Measurements from ENCODE around the gene FRMD5. TPM values are rescaled to one million over a fixed set of nuclear protein-coding genes. Genes with fewer than 3 reads are reported as not detected.
"Not testable (repeated sequence)": the region's sequence is repeated elsewhere in the genome, so short reads cannot be mapped to it uniquely, and the experiment has no call there.

FRMD5 gene
- total RNA-seq, 1 donor from 2014 or later = 9.9 TPM

DNA sequence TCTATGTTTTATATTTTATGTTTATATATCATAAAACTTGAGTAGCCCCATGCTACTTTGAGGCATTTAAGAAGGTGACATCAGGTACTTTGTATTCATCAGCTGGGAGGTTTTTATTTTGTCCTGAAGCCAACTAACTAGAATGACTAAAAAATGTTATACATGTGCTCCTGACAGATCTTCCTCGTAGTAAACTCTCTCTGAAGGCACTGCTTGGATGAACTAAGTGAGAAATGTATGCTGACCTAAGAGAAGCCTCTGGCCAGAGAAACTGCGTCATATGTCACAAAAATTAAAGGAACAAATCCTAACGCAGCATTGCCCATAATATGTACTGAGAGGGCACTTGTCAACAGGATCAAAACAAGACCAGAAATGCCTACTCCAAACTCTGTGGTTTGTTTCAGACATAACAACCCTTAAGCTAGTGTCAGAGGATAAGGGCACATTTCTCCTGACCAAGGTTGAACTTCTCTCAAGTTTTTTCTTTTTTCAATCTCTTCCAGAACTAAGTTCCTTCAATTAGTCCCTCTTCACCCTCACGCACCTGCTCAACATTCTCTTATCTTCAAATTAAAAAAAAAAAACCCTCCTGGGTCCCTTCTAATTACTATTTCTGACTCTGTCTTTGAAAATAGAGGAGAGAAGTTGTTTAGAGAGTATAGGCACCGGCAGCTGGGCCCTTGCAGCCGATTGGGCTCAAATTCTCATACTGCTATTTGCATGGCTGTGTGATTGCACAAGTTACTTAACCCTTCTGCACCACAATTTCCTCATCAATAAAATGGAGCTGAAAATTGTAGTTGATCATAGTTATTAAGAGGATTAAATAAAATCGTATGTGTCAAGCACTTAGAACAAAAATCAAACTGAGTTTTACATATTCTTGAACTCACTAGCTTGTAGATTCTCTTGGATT lies 159.0 kb downstream of the FRMD5 start:
- DNase-seq (ENCODE audit: low read depth) = no peak

DNA sequence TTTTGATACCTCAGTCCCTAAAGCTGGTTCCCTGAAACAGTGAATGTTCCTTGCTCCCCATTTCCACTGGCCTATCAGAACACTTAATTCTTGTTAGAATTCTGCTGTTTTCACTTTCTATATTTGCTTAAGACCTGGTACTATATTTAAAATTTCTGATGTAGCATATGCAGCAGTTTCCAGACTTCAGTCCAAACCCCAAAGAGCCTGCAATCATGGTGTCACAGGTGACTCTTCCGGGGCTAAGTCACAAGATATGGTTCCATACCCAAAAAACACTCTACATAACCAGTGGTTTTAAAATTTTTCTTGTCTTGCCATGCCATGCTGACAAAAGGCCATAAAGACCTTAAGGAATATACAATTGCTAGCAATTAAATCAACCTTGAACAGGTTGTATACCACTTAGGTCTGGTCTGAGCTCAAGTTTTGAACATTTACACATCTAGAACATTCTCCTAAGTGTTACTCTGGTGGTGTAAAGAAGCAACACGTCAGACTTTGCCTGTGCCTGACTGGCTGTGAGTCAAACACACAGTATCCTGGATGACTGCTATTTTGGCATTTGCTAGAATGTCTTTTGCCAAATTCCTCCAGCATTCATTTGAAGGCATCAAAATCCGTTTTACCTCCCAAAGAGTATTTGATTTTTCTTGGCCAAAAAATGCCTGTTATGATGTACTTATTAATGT lies 160.0 kb downstream of the FRMD5 start:
- DNase-seq (ENCODE audit: low read depth) = no peak
- no peaks in the 10 kb centered on the region for H3K27me3 ChIP-seq (ENCODE audit: control insufficient read depth, insufficient read depth, low read length)
- TF ChIP-seq, protein P1, sequence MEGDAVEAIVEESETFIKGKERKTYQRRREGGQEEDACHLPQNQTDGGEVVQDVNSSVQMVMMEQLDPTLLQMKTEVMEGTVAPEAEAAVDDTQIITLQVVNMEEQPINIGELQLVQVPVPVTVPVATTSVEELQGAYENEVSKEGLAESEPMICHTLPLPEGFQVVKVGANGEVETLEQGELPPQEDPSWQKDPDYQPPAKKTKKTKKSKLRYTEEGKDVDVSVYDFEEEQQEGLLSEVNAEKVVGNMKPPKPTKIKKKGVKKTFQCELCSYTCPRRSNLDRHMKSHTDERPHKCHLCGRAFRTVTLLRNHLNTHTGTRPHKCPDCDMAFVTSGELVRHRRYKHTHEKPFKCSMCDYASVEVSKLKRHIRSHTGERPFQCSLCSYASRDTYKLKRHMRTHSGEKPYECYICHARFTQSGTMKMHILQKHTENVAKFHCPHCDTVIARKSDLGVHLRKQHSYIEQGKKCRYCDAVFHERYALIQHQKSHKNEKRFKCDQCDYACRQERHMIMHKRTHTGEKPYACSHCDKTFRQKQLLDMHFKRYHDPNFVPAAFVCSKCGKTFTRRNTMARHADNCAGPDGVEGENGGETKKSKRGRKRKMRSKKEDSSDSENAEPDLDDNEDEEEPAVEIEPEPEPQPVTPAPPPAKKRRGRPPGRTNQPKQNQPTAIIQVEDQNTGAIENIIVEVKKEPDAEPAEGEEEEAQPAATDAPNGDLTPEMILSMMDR (IDR thresholded peaks at IDR 0.05; ENCODE audit: insufficient read depth, low read length, poor library complexity, severe bottlenecking) = no peak
- H3K4me3 ChIP-seq (ENCODE audit: low read depth, low read length) = no peak overlapping the region
- H3K36me3 ChIP-seq (ENCODE audit: control insufficient read depth, insufficient read depth, low read length) = no peaks in the 10 kb centered on the region

More for the DNA sequence above, 159.0 kb downstream of the FRMD5 start:
- Histone ChIP-seq H3K4me3 (ENCODE audit: low read depth, low read length) (no peak overlapping the region), H3K36me3 (ENCODE audit: control insufficient read depth, insufficient read depth, low read length) (no peaks in the 10 kb centered on the region), H3K27me3 (ENCODE audit: control insufficient read depth, insufficient read depth, low read length) (no peaks in the 10 kb centered on the region)
- TF ChIP-seq, protein P1 (IDR thresholded peaks at IDR 0.05; ENCODE audit: insufficient read depth, low read length, poor library complexity, severe bottlenecking) = no peak

DNA sequence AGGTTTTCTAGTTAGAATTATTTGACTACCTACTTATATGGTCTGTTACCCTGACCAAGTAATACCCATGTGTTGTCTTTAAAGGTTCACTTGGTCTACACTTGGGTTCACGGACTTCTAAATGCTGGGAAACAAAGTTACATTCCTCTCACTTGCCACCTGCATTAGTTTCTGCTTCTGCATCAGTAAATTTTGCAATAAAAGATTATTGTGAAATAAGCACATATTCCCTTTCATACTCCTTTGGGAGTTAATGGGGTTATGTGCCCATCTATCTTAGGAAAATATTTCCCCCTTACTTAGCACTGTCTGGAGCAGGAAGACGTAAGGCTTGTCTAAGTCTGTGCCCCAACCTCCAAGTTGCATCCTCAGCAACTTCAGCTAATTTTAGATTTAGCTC lies 160.7 kb downstream of the FRMD5 start:
- no peak for DNase-seq (ENCODE audit: low read depth)
- TF ChIP-seq, protein P1 (IDR thresholded peaks at IDR 0.05; ENCODE audit: insufficient read depth, low read length, poor library complexity, severe bottlenecking) = no peak
- H3K4me3 ChIP-seq (ENCODE audit: low read depth, low read length) = no peak overlapping the region
- H3K27me3 ChIP-seq (ENCODE audit: control insufficient read depth, insufficient read depth, low read length) = no peaks in the 10 kb centered on the region
- H3K36me3 ChIP-seq (ENCODE audit: control insufficient read depth, insufficient read depth, low read length) = no peaks in the 10 kb centered on the region

DNA sequence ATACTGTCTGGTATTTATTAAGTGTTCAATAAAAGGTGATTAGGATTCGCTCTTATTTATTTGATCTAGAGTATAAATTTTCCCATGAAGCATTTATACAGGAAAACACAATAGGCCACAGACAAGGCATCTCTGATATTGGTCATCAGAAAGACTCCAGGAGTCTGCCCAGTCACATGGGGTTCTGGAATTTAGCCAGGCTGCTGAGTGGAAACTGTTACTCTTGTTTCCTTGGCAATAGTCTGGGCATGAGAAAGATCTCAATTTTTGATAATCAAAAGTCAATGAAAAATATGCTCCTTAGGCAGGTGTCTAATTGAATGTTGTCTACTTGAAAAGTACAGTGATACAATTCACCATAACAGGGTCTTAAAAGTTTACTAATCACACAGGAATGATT lies 161.2 kb downstream of the FRMD5 start:
- Histone ChIP-seq H3K27me3 (ENCODE audit: control insufficient read depth, insufficient read depth, low read length) (no peaks in the 10 kb centered on the region), H3K36me3 (ENCODE audit: control insufficient read depth, insufficient read depth, low read length) (no peaks in the 10 kb centered on the region), H3K4me3 (ENCODE audit: low read depth, low read length) (no peak overlapping the region)
- DNase-seq (ENCODE audit: low read depth) = peak; percentile 59
- TF ChIP-seq, protein P1 (IDR thresholded peaks at IDR 0.05; ENCODE audit: insufficient read depth, low read length, poor library complexity, severe bottlenecking) = no peak

DNA sequence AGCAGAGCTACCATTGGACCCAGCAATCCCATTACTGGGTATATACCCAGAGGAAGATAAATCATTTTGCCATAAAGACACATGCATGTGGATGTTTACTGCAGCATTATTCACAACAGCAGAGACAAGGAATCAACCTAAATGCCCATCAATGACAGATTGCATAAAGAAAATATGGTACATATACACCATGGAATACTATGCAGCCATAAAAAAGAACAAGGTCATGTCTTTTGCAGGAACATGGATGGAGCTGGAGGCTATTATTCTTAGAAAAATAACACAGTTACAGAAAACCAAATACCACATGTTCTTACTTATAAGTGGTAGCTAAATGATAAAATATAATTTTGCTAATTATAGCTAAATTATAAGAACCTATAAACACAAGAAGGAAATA lies 162.3 kb downstream of the FRMD5 start:
- not testable (repeated sequence) for H3K36me3 ChIP-seq (ENCODE audit: control insufficient read depth, insufficient read depth, low read length); H3K27me3 ChIP-seq (ENCODE audit: control insufficient read depth, insufficient read depth, low read length); DNase-seq (ENCODE audit: low read depth); H3K4me3 ChIP-seq (ENCODE audit: low read depth, low read length)

DNA sequence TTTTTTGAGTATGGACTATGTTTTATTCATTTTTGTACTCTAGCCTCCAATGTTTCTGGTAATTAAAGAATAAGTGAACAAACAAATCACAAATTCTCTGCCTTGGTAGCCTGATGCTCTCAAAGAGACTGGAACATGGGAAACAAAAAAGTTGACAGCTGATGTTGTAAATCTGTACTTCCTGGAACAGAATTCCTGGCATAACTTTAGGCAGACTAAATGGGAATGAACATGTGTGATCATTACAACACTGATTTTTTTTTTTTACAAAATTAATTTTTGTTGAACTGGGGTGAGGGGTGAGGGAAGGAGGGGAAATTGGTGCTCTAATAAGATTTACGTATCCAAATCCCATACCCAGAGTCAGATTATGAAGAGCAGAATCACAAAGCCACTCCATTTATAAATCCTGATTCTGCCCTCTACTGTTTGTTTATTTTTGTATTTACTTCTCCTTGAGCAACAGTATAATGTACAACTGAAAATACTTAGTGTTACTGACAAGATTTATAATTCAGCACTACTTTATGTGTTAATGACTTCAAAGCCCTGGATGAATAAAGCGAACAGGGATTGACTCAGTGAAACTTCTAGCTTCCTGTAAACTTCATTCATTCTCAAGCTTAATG lies 165.0 kb downstream of the FRMD5 start:
- TF ChIP-seq, protein P1 (IDR thresholded peaks at IDR 0.05; ENCODE audit: insufficient read depth, low read length, poor library complexity, severe bottlenecking) = no peak
- no peak for DNase-seq (ENCODE audit: low read depth)
- no peaks in the 10 kb centered on the region for H3K36me3 ChIP-seq (ENCODE audit: control insufficient read depth, insufficient read depth, low read length)
- no peak overlapping the region for H3K4me3 ChIP-seq (ENCODE audit: low read depth, low read length)
- no peaks in the 10 kb centered on the region for H3K27me3 ChIP-seq (ENCODE audit: control insufficient read depth, insufficient read depth, low read length)
